SK-N-DZ (cell line): ENCODE data around the gene SERPINA6.
"Not testable (repeated sequence)": the region's sequence is repeated elsewhere in the genome, so short reads cannot be mapped to it uniquely, and the experiment has no call there.

Experiments used
- DNase-seq: peaks from one replicate; pipeline ENCODE4 v3.0.0-alpha.2; 2015; ENCODE audit warnings: low spot score

SERPINA6 gene

GRCh38 chr14:94292526-94292871 is 30.6 kb downstream of the SERPINA6 start:
- no peak for DNase-seq

GRCh38 chr14:94291906-94292525 is 31.1 kb downstream of the SERPINA6 start:
- no peak for DNase-seq

- DNase-seq = no peak
These were observed 31.8 kb downstream of the SERPINA6 start for GRCh38 chr14:94291159-94291905.

GRCh38 chr14:94290197-94290596 is 32.9 kb downstream of the SERPINA6 start:
- DNase-seq = no peak

- no peak for DNase-seq
These were observed 34.3 kb downstream of the SERPINA6 start for GRCh38 chr14:94288610-94289465.

- DNase-seq = no peak
These were observed 38.0 kb downstream of the SERPINA6 start for GRCh38 chr14:94285158-94285557.

GRCh38 chr14:94284221-94284620 is 38.9 kb downstream of the SERPINA6 start:
- no peak for DNase-seq

GRCh38 chr14:94282991-94283723 is 40.0 kb downstream of the SERPINA6 start:
- no peak for DNase-seq

- DNase-seq = no peak
These were observed 44.4 kb downstream of the SERPINA6 start for GRCh38 chr14:94278731-94279130.

GRCh38 chr14:94276898-94277561 is 46.1 kb downstream of the SERPINA6 start:
- DNase-seq = not testable (repeated sequence)

GRCh38 chr14:94269156-94269555 is 54.0 kb downstream of the SERPINA6 start:
- no peak for DNase-seq

- not testable (repeated sequence) for DNase-seq
These were observed 54.6 kb downstream of the SERPINA6 start for GRCh38 chr14:94268582-94268981.

- DNase-seq = no peak
These were observed 55.8 kb downstream of the SERPINA6 start for GRCh38 chr14:94267352-94267751.

GRCh38 chr14:94264195-94264594 is 58.9 kb downstream of the SERPINA6 start:
- DNase-seq = not testable (repeated sequence)
